Measurements from ENCODE around the gene SPATS1. TPM values are rescaled to one million over a fixed set of nuclear protein-coding genes. Genes with fewer than 3 reads are reported as not detected.

The SPATS1 gene, protein sequence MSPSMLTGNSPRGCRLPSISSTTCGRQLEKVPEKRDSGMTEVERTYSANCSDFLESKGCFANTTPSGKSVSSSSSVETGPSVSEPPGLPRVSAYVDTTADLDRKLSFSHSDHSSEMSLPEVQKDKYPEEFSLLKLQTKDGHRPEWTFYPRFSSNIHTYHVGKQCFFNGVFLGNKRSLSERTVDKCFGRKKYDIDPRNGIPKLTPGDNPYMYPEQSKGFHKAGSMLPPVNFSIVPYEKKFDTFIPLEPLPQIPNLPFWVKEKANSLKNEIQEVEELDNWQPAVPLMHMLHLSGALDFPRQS
- total RNA-seq: not detected

DNA sequence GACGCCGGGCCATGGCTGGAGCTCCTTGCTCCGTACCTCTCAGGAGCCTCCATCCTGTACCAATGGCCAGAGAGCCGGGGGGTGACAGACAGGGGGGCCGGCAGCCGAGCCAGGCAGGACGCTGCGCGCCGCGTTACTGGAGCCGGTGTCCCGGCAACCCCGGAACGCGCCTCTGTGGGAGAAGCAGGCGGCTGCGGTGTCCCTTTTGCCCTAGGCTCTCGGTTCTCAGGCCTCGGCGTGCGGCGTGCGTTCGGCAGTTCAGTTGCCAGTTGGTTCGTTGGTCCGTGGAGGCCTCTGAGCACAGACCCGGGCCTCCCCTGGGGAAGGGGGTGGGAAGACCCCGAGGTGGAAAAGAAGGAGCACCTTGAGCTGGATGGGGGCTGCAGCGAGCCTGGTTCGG, at the start of gene SPATS1:
Gene SPATS1, plus strand, starts transcription at position 162 of the 400 bp plus-strand sequence. CDS start 446 bp downstream, outside the sequence.
- no peaks in the 10 kb centered on the region for H3K9me3 Mint-ChIP-seq
- no peak within 1 kb of the TSS for H3K27ac Mint-ChIP-seq
- no peaks in the 10 kb centered on the region for H3K36me3 Mint-ChIP-seq
- ATAC-seq (no peak), DNase-seq (ENCODE audit: low spot score in 2 of 2) (no peak)

DNA sequence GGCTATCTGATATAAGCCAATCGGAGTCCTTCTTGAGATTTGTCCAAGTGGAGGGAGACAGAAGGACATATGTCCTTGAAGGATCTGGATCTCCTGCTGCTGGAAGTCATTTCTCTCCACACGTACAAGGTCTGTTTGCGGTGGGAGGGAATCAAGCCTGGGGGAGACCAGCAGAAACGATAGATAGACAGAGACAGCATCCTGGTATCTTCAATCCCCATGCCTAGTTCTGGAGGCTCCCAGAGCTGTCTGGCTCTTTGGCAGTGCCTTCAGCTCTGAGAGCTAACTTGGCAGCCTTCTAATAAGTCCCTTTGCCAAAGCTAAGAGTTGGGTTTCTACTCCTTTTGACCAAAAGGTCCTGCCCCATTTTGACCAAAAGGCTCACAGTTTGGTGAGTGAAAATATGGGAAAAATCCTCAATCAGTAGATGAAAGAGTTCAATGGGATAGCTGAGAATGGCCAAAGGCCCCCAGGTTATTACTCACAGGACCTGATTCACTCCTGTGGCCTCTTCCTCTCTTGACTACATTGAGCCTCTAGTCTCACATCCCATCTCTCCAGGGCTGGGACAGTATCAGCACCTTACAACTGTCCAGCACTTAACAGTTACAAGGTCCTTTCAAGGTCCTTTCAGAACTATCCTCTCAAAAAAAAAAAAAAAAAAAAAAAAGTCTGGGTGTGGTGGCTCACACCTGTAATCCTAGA, 49.6 kb upstream of the SPATS1 start:
- ATAC-seq (peak in 1 of 2 donors; percentile 42), DNase-seq (ENCODE audit: low spot score in 2 of 2) (no peak)
- H3K9me3 Mint-ChIP-seq: no peaks in the 10 kb centered on the region

DNA sequence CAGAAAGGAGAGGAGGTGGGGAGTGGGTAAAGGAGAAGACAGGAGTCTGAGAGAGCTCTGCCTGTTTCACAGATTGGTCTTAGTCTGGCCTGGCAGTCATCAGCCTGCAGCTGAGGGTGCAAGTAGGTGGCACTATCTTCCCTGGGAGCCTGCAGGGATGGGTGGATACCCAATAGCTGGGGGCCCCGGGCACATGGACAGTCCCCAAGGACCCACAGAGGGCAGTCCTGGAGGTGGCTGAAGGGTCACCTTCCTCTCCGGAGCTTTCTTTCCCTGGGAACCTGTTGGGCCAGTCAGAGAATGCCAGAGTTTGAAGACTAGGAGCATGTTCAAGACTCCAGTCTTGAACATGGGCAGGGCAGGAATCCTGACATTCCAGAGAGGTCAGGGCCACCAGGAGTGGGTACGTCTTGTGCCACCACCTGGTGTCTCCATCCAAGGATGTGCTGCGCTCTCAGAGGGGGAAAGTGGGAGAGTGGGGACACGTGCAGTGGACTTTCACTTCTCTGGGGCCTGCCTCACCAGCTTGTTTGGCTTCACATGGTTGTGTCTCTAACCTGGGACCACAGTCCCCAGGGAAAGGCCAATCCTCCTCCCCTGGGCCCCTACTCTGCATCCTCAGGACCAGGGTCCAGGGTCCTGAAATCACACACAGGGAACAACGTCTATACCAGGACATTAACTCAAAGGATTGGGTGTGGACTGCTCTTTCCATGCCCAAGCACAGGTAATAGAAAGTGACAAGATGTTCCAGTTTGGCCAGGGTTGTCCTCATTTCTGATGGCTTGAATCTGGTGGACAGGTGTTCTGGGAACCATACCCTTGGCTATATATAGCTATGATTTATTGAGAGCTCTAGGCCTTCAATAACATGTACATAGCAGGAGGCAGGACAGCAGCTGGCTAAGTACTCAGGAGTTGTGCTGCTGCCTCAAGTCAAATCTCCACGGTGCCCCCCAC, 47.3 kb upstream of the SPATS1 start:
- Mint-ChIP-seq H3K27ac (no peak overlapping the region), H3K9me3 (no peaks in the 10 kb centered on the region), H3K36me3 (peaks cover 0 to 1% of the 10 kb centered on the region in 2 donors)
- DNase-seq (ENCODE audit: low spot score in 2 of 2) (no peak), ATAC-seq (no peak)

More for the DNA sequence above, 49.6 kb upstream of the SPATS1 start:
- H3K36me3 Mint-ChIP-seq: no peaks in the 10 kb centered on the region
- H3K27ac Mint-ChIP-seq: no peak overlapping the region

DNA sequence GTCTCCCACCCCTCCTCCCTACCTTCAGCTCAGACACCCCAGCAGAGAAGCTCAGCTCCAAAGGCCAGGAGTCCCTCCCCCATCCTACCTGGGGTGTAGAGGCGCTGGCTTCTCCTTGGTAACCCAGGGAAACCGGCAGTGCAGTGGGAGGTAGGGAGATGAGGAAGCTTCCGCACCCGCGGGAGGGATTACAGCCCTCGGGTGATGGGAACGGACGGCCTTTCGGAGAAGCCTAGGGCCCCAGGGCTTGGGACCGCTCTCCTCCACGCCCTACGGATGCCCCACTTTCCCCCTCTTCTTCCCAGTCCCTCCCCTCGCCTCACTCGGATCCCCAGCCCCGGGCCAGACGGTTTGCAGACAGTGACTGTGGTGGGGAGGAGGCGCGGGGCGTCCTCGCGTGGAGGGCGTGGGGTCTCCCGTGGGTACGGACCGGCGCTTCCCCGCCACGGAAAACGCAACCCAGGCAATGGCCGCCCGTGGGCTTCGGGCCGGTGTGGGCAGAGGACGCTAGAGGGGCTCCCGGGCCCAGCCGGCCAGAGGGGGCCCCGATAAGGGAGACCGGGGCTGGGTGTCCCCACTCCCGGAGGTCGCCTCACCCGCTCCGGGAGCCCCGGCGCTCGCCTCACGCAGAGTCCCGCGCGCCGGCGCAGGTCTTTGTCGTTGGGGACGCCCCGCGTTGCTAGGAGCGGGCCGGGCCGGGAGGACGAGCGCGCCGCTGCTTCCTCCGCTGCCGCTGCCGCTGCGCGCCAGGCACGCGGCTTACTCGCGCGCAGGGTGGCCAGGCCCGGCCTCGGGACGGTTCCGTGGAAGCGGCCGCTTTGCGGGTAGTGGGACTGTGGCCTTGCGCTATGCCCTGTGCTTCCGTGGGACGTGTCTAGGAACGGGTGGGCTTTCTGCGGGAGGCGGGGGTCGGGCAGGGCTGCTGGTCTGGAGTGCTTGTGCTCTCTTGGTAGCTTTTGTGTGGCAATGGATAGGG, 45.1 kb upstream of the SPATS1 start:
- DNase-seq (ENCODE audit: low spot score in 2 of 2) (peak in 1 of 2 donors; percentile 56), ATAC-seq (peak; percentile 75 to 80)
- Mint-ChIP-seq H3K36me3 (peaks cover 5 to 11% of the 10 kb centered on the region in 2 donors), H3K27ac (no peak overlapping the region), H3K9me3 (no peaks in the 10 kb centered on the region)

DNA sequence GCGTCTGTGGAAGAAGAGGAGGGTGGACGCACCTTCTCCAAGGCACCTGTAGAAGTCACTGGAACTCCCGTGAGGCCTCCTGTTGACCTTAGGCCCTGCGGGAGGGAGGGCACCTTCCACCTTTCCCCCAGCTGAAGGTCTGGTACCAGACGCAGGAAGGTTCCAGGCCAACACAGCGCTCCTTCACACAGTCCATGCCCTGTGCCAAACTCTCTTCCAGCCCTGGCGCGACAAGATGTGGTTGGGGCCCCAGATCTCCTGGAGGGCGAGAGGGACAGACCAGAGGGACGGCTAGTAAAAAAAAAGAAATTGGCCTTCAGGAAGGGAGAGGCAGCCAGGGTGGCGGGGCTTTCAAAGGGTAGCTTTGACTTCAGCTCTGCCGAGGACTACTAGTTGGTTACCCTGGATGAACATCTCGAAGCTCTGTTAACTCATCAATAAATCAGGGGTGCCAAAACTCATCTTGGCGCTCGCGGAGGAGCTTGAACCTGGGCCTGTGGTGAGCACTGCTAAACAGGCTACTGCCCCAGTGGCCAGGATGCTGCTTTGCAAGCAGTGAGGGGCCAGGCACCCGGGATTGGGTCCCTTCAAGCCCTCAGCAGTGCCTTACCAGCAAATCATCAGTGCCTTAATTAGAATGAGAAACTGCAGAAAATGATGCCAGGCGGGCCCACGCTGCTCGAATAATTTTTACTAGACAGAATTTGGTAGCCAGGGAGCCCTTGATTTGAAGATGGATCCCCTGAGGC, 44.2 kb upstream of the SPATS1 start:
- H3K9me3 Mint-ChIP-seq: no peaks in the 10 kb centered on the region
- no peak for ATAC-seq
- no peak overlapping the region for H3K27ac Mint-ChIP-seq
- DNase-seq (ENCODE audit: low spot score in 2 of 2): no peak
- peaks cover 5 to 11% of the 10 kb centered on the region in 2 donors for H3K36me3 Mint-ChIP-seq

DNA sequence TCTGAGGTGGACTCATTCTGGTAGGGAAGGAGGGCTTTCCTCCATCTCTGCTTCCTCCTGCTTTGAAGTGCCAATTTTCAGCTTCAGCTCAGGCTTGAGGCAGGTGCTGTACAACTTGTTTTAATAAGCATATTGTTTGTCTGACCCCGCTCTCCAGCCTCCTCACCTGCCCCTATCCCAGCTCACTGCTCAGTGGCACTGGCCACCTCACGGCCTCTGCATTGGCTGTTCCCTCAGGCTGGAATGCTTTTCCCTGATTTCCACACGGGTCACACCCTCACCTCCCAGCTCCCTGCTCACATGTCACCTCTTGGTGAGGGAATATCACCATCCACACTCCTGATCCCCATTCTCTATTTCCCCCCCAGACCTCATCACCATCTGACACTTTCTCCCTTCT, 43.6 kb upstream of the SPATS1 start:
- ATAC-seq: no peak
- Mint-ChIP-seq H3K36me3 (peaks cover 5 to 11% of the 10 kb centered on the region in 2 donors), H3K27ac (no peak overlapping the region), H3K9me3 (no peaks in the 10 kb centered on the region)
- no peak for DNase-seq (ENCODE audit: low spot score in 2 of 2)

DNA sequence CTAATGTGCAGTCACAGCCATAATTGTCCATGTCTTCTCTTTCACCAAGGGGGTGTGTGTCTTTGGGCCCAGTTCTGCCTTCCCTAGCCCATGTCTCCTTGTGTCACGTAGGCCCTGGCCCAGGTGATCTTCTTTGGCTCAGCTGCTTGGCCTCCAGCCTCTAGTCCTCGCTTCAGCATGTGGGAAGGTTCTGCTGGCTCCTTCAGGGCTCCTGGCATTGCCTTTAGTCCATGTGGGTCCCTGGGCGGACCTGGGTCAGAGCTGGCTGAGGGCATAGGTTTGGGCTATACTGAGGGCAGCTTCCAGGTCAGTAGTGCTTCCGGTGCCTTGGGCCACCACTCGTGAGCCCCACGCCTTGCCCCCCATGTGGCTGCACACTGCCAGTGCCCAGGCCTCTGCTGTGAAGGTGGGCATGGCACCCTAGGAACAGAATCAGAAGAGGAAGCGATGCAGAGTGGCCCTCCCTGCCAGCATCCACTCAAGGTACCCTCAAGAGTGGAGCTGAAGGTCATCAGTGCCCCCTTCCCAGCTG, 42.1 kb upstream of the SPATS1 start:
- DNase-seq (ENCODE audit: low spot score in 2 of 2) (no peak), ATAC-seq (no peak)
- Mint-ChIP-seq H3K27ac (peak overlapping the region in 1 of 2 donors; percentile 26), H3K9me3 (no peaks in the 10 kb centered on the region), H3K36me3 (peaks cover 5 to 11% of the 10 kb centered on the region in 2 donors)

DNA sequence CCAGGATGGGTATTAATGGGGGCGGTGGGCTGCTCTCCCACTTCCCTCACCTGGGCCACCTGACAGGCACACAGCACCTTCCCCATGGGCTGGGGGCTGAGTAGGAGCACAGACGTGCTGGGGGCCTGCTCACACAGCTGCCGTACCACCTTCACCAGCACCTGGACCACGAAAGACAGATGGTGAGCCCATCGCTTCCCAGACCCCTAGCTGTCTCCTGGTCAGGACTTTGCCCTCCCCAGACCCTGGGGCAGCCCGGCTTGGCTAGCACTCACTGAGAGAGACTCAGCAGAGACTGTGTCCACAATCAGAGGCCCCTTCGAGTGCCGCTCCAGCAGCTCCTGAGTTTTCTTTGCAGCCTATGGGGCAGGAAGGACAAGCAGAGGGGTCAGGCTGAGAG, 41.3 kb upstream of the SPATS1 start:
- Mint-ChIP-seq H3K27ac (peak overlapping the region in 1 of 2 donors; percentile 26), H3K9me3 (no peaks in the 10 kb centered on the region), H3K36me3 (peaks cover 5 to 18% of the 10 kb centered on the region in 2 donors)
- no peak for DNase-seq (ENCODE audit: low spot score in 2 of 2)
- ATAC-seq: no peak

DNA sequence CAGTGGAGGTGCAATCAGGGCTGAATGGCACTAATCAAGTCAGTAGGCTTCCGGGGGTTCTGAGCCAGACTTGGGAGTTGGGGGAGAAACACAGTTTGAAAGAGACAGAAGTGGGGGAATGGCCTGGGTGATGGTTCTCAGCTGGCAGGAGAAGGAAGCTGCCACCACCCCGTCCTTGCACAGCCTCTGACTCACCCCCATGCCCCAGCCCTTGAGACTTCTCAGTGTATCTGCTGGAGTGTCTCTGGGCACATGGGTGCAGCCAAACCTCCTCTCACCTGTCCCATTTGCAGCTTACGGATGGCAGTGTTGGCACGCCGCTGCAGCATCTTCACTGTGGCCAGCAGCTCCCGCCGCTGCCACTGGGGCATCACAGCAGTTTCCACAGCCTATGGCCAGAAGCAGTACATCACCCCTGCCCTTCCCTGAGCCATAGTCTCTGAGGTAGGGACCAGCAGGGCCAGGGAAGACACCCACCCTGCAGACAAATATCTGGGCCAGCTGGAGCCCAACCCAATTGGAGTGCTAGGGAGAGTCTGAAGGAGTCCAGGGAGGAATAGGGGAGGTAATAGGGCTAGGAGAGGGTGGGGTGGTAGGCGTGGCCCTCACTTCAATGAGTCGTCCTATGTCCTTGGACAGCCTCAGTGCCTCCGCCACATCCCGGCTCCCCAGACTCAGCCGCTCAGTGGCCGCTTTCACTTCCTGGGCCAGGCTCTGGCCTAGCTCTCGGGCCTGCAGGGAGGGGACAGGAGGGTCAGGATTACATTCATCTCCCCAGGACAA, 40.5 kb upstream of the SPATS1 start:
- no peak for ATAC-seq
- Mint-ChIP-seq H3K36me3 (peaks cover 5 to 18% of the 10 kb centered on the region in 2 donors), H3K27ac (peak overlapping the region in 1 of 2 donors; percentile 15), H3K9me3 (no peaks in the 10 kb centered on the region)
- no peak for DNase-seq (ENCODE audit: low spot score in 2 of 2)

DNA sequence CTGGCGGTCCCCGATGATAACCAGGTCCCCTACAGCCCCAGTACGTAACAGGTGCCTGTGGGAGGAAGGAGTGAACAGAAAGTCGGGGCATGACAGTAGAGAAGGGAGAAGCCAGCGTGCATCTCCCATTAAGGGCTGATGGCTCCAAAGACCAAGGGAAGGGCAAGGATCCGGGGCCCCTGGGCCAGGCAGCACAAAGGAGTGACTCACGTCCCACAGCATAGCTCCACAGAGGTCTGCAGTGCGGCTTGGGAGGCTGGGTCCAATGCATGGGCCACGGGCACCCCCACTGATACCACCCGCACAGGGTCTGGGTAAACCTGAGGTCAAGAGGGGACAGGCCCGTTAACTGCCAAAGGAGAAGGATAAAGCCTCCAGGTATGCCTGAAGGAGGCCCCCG, 39.6 kb upstream of the SPATS1 start:
- Mint-ChIP-seq H3K27ac (no peak overlapping the region), H3K9me3 (no peaks in the 10 kb centered on the region), H3K36me3 (peaks cover 5 to 18% of the 10 kb centered on the region in 2 donors)
- DNase-seq (ENCODE audit: low spot score in 2 of 2) (no peak), ATAC-seq (no peak)

DNA sequence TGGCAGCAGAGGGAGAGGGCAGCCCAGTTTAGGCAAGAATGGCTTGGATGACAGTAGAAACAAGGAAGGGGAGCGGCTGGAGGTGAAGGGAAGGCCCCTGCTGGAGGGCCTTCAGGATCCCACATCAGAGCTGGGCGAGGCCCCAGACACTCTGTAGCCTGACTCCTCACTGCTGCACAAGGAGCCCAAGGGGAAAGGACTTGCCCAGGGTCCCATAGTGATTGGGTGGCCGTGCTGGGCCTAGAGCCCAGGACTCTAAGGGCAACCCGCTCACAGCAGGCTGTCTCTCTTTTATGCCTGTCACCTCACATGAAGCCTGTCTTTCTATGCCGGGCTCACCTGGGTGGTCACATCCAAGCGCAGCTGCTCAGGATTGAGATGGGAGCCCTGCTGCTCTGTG, 38.6 kb upstream of the SPATS1 start:
- H3K36me3 Mint-ChIP-seq: peaks cover 5 to 18% of the 10 kb centered on the region in 2 donors
- no peaks in the 10 kb centered on the region for H3K9me3 Mint-ChIP-seq
- ATAC-seq (no peak), DNase-seq (ENCODE audit: low spot score in 2 of 2) (no peak)
- no peak overlapping the region for H3K27ac Mint-ChIP-seq

DNA sequence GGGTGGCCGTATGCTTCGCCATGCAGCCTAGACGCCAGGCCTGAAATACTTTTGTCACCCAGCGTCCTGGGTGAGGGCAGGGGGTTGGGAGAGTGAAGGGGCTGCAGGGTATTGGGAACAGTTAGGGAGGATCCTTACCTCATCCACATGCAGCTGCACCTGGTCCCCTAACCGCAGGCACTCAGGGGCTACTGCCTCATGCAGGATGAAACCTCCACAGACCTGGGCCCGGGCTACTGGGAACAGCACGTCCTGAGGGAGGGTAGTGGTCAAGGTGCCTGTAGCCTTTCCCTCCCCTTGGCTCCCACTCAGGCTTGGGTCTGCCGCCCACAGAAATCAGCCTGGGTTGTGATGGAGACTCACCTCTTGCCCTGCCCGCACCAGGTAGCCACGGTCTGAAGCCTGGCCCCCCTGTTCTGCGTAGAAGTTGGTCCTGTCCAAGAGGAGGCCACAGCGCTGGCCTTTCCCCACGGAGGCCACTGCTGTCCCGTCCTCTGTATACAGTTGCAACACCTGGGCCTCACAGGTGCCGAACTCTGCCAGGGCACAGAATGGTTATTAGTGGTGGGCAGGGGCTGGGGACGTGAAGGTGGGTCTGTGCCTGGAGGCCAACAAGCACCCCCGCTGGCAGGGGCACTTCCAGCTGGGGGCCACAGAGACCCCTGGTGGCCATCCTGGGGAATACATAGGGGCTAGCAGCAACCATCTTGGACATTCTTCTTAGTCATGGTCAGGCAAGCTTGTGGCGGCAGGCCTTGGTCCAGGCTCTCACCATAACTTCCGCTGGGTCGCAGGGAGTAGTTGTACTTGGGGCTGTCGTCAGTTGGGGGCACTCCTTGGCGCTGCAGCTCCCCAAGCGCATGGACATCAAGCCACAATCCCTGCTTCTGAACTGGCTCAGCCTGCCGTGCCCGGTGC, 37.9 kb upstream of the SPATS1 start:
- H3K27ac Mint-ChIP-seq: no peak overlapping the region
- peaks cover 5 to 18% of the 10 kb centered on the region in 2 donors for H3K36me3 Mint-ChIP-seq
- H3K9me3 Mint-ChIP-seq: no peaks in the 10 kb centered on the region
- ATAC-seq (peak; percentile 49 to 70), DNase-seq (ENCODE audit: low spot score in 2 of 2) (peak in 1 of 2 donors; percentile 47)

DNA sequence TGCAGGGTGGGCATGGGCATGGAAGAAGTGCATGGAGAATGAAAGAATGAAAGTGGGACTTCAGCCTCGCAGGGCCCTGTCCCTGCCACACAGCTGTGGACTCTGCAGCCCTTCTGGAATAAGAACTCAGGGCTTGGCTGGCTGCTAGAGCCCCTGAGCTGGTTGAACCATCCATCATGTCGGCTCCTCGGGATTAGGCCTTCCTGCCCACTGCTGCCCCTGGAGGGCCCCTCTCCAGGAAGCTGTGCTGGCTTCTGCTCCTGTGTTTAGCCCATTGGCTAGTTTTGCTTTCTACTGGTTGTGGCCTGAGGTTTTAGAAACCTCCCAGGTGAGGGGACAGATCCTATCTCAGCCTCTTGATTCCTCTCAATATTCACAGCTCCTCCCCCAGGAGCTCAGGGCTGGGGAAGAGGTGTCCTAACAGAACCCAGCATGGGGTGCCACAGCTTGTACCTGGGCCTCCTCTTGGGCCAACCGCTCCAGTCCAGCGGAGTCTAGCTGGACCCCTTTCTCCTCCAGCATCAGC, 37.2 kb upstream of the SPATS1 start:
- Mint-ChIP-seq H3K36me3 (peaks cover 10 to 18% of the 10 kb centered on the region in 2 donors), H3K9me3 (no peaks in the 10 kb centered on the region), H3K27ac (peak overlapping the region in 1 of 2 donors; percentile 87)
- DNase-seq (ENCODE audit: low spot score in 2 of 2) (no peak), ATAC-seq (no peak)

Measured in activated naive CD4-positive, alpha-beta T cell treated with anti-CD3 and anti-CD28 coated beads, Interleukin-2, amount 50 U/mL, for 72 hours (primary cell).